Cardiac muscle cell (in vitro differentiated cells and primary cell): ENCODE measurements around the gene SAE1. TPM values are rescaled to one million over a fixed set of nuclear protein-coding genes. Genes with fewer than 3 reads are reported as not detected.

Source experiments
- DNase-seq, 2 donors: peaks; one replicate each; pipeline versions ENCODE4 v3.0.0 to v3.0.0-alpha.2; 2010 to 2017; ENCODE audit warnings: low read depth in 1 of 2, low spot score in 1 of 2
- H3K27ac ChIP-seq: fragments of 200-600 bp; sonication (generic); 2 replicates; pipeline ENCODE4 v1.5.1; 2016
- H3K27me3 ChIP-seq: fragments of 200-600 bp; sonication (generic); 2 replicates; pipeline ENCODE4 v1.6.0; 2016; ENCODE audit warnings: control low read depth
- H3K36me3 ChIP-seq: fragments of 200-600 bp; sonication (generic); 2 replicates; pipeline ENCODE4 v1.5.1; 2016; ENCODE audit warnings: control low read depth
- H3K4me1 ChIP-seq: fragments of 200-600 bp; sonication (generic); 2 replicates; pipeline ENCODE4 v1.8.1; 2017; ENCODE audit warnings: low read depth, mild to moderate bottlenecking, mixed run types
- H3K4me3 ChIP-seq: fragments of 200-600 bp; sonication (generic); 2 replicates; pipeline ENCODE4 v1.5.1; 2016; ENCODE audit warnings: mild to moderate bottlenecking
- H3K9me3 ChIP-seq: fragments of 200-600 bp; sonication (generic); 2 replicates; pipeline ENCODE4 v1.5.1; 2017; ENCODE audit warnings: low read depth, mild to moderate bottlenecking, control low read depth
- CTCF ChIP-seq: IDR thresholded peaks from 2 replicates; pipeline ENCODE4 v1.5.1; 2012; ENCODE audit warnings: low read depth, mild to moderate bottlenecking, low read length
- polyA plus RNA-seq: library from polyadenylated mRNA; unstranded; fragments of >200 nt; fragmentation: Nextera tagmentation; extraction: Ambion mirVana; gene quantifications from 2 replicates; pipeline ENCODE4 v1.2.1, GENCODE V29; 2016
- total RNA-seq: library from RNA; depleted of rRNA; stranded (reverse); fragments of >200 nt; gene quantifications from 2 replicates; pipeline ENCODE4 v1.2.3, GENCODE V29; 2016

SAE1 gene
- total and polyA plus RNA-seq, 2 experiments from 2014 or later = 128 to 171 TPM

GRCh38 chr19:47107202-47107952 is 23.3 kb upstream of the SAE1 start:
- no peaks in the 10 kb centered on the region for H3K36me3 ChIP-seq
- no peak overlapping the region for H3K4me3 ChIP-seq
- H3K27me3 ChIP-seq = no peaks in the 10 kb centered on the region
- H3K9me3 ChIP-seq = no peaks in the 10 kb centered on the region
- peaks cover 33% of the 10 kb centered on the region for H3K4me1 ChIP-seq
- DNase-seq = no peak
- TF ChIP-seq CTCF = no peak
- H3K27ac ChIP-seq = peak overlapping the region; percentile 64

GRCh38 chr19:47107953-47108746 is 22.5 kb upstream of the SAE1 start:
- Histone ChIP-seq H3K4me3 (no peak overlapping the region), H3K4me1 (peaks cover 33% of the 10 kb centered on the region), H3K27ac (peak overlapping the region; percentile 64), H3K27me3 (no peaks in the 10 kb centered on the region), H3K36me3 (no peaks in the 10 kb centered on the region), H3K9me3 (no peaks in the 10 kb centered on the region)
- TF ChIP-seq CTCF = no peak
- peak in 1 of 2 donors; percentile 31 for DNase-seq

DNA sequence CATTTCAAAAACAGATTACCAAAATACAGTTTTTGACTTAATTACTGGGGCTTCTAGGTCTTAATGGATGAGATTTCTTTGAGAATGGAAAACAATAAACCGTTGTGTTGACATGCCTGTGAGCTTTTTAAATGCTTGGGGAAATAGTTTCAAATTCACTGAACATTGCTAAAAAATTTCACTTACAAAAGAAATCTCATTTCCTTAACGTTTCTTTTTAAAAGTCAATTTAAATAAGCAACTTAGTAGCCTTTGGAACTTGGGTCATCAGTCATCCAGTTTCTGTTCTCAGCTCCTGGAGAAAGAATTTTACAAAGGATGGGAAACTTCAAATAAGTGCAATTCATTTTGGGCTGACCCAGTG is 21.5 kb upstream of the SAE1 start:
- no peak overlapping the region for H3K4me3 ChIP-seq
- H3K9me3 ChIP-seq = no peaks in the 10 kb centered on the region
- no peak for TF ChIP-seq CTCF
- H3K27ac ChIP-seq = no peak overlapping the region
- H3K27me3 ChIP-seq = no peaks in the 10 kb centered on the region
- H3K4me1 ChIP-seq = peaks cover 33% of the 10 kb centered on the region
- H3K36me3 ChIP-seq = no peaks in the 10 kb centered on the region
- no peak for DNase-seq

DNA sequence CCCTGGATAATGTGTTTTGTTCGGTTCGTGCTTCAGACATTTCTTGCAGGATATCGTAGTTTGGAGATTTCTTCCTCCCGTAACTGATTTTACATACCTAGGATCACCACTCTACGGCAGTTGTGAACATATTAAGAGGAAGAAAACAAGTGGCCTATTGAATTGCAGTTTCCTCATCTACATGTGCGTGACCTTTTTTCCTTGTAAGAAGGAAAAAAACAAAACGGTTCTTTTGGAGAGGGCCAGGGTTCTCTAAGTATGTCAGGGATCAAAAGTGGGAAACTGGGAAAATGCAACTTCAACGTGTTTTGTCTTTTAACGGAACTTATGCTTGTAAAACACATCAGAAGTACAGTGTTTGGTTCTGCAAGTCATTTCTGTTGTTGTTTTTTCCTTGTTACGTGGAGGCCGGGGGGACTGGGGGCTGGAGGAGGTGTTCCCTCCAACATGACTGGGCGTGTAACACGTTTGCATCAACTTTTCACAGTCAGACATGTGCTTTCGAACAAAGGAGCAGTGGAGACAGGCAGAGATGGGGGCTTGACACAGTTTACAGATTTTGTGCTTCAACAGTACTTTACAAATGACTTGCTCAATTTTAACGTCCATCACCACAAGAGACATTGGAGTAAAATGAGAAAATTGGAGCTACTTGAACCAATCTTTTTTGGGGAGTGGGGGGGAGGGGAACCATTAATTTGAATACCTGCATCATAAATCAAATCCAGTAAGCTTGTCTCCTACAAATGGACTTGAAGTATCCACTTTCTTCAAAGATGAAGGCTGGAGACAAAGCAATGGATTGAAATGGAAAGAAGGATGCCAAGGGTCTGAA is 20.9 kb upstream of the SAE1 start:
- H3K27ac ChIP-seq = no peak overlapping the region
- DNase-seq = peak in 1 of 2 donors; percentile 61

More for the DNA sequence above, 20.9 kb upstream of the SAE1 start:
- Histone ChIP-seq H3K4me3 (peak overlapping the region; percentile 79), H3K4me1 (peaks cover 33% of the 10 kb centered on the region), H3K9me3 (no peaks in the 10 kb centered on the region), H3K27me3 (no peaks in the 10 kb centered on the region), H3K36me3 (no peaks in the 10 kb centered on the region)
- TF ChIP-seq CTCF = no peak
